ENCODE data around the gene MTA2.
A peak's percentile ranks its signal among the peaks of the same experiment; 100 is the strongest.
"Not testable (repeated sequence)": the region's sequence is repeated elsewhere in the genome, so short reads cannot be mapped to it uniquely, and the experiment has no call there.

MTA2 gene

DNA sequence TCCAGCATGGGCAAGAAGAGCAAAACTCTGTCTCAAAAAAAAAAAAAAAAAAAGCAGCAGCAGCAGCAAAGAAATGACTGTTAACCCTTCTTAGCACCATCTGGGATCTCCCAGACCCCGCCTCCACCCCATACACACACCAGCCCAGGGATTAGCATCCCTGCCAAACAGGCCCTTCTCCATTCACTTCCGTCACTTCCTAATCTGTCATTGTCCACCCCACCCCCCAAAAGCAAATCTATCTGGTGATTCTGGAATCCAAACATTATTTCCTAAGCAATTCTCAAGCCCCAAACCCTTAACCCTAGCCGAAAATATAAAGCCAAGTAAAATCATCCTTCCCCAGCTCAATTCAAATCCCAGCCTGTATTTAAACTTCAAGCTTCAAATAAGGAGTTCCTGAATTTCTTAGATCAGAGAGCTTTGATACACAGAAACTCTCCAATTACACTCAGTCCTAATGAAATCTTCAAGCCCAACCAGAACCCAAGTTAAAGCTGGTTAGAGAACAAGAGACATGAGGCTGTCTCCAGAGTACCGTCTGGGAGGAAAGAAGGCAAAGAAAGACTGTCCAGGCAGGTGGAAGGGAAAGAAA lies 49.1 kb downstream of the MTA2 start:
- peak overlapping the region; percentile 26 for H3K4me3 ChIP-seq (ENCODE audit: low read length)
- DNase-seq (ENCODE audit: low read depth), result peak; percentile 52
- TF ChIP-seq CTCF (IDR thresholded peaks at IDR 0.05; ENCODE audit: insufficient read depth, low read depth, low read length, missing control alignments), result no peak

DNA sequence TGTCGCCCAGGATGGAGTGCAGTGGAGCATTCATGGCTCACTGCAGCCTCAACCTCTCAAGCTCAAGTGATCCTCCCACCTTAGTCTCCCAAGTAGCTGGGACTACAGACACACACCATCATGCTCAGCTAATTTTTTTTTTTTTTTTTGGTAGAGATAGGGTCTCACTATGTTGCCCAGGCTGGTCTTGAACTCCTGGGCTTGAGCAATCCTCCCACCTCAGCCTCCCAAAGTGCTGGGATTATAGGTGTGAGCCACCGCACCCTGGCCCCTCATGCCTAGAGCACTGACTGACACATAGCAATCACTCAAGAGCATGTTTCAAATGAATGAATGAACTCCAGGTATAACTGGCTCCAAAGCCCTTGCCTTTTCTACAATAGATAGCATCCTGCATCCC lies 51.2 kb downstream of the MTA2 start:
- H3K4me3 ChIP-seq (ENCODE audit: low read length); DNase-seq (ENCODE audit: low read depth): not testable (repeated sequence)

GRCh38 chr11:62548545-62549335 lies 52.9 kb downstream of the MTA2 start:
- H3K4me3 ChIP-seq (ENCODE audit: low read length), result no peak overlapping the region
- TF ChIP-seq CTCF (IDR thresholded peaks at IDR 0.05; ENCODE audit: insufficient read depth, low read depth, low read length, missing control alignments), result no peak
- no peak for DNase-seq (ENCODE audit: low read depth)

DNA sequence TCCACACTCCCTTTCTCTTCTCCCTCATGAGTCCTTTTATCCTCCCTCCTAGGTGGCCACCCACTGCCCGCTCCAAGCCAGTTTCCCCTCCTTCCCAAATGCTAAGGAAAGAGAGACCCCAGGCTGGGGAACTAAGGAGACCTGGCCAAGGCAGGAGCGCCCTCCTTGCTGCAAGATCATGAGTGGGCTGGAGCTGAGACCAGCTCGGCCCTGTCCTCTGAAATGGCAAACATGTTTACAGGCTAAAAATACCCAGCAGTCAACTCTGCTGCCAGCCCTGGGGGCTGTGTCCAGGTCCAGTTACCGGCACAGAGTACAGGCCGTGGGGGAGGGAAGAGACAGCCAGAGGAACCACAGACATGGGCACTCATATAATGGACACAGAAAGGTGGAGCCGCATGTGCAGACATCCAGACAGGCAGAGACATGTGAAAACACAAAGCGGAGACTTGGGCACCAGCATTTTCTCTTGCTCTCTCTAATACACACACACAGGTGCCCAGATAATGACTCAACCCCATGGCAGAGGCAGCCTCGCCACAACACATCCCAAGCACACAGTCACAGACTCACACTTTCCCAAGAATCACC lies 53.9 kb downstream of the MTA2 start:
- peak; percentile 99 for DNase-seq (ENCODE audit: low read depth)
- H3K4me3 ChIP-seq (ENCODE audit: low read length), result peak overlapping the region; percentile 67

GRCh38 chr11:62546929-62547625 lies 54.6 kb downstream of the MTA2 start:
- peak; percentile 90 for DNase-seq (ENCODE audit: low read depth)
- no peak for TF ChIP-seq CTCF (IDR thresholded peaks at IDR 0.05; ENCODE audit: insufficient read depth, low read depth, low read length, missing control alignments)
- peak overlapping the region; percentile 67 for H3K4me3 ChIP-seq (ENCODE audit: low read length)

More for the DNA sequence above, 53.9 kb downstream of the MTA2 start:
- TF ChIP-seq CTCF (IDR thresholded peaks at IDR 0.05; ENCODE audit: insufficient read depth, low read depth, low read length, missing control alignments), result no peak

- DNase-seq (ENCODE audit: low read depth), result peak; percentile 83
- peak within 1 kb of the TSS; percentile 67 for H3K4me3 ChIP-seq (ENCODE audit: low read length)
- TF ChIP-seq CTCF (IDR thresholded peaks at IDR 0.05; ENCODE audit: insufficient read depth, low read depth, low read length, missing control alignments), result no peak
Observed at GRCh38 chr11:62546244-62546928, 55.3 kb downstream of the MTA2 start, which contains the start of gene AHNAK. Gene AHNAK, minus strand, starts transcription at chr11:62546806. Its CDS starts 10,708 bp downstream, at chr11:62536098.
